22Rv1 (cell line): ENCODE results near the gene SSH3.

ENCODE experiments used
- CTCF ChIP-seq: fragments of 450-650 bp; IDR thresholded peaks from 2 replicates; pipeline ENCODE4 v1.5.1; 2017; ENCODE audit warnings: mild to moderate bottlenecking
- ZFX ChIP-seq: fragments of 450-650 bp; IDR thresholded peaks from 2 replicates; pipeline ENCODE4 v1.6.1; 2017; ENCODE audit warnings: antibody characterized with exemption, borderline replicate concordance

GRCh38 chr11:67278939-67279588 is 24.3 kb upstream of the SSH3 start:
- TF ChIP-seq CTCF (no peak), ZFX (no peak)
